ENCODE results near the gene FANCL.
"Not testable (repeated sequence)": the region's sequence is repeated elsewhere in the genome, so short reads cannot be mapped to it uniquely, and the experiment has no call there.

GRCh38 chr2:58170334-58170933, 70.7 kb downstream of the FANCL start:
- not testable (repeated sequence) for TF ChIP-seq POLR2A (IDR thresholded peaks at IDR 0.05; ENCODE audit: extremely low read depth, insufficient read length); MAX (IDR thresholded peaks at IDR 0.05; ENCODE audit: low read depth, low read length)
- TF ChIP-seq, protein P1, sequence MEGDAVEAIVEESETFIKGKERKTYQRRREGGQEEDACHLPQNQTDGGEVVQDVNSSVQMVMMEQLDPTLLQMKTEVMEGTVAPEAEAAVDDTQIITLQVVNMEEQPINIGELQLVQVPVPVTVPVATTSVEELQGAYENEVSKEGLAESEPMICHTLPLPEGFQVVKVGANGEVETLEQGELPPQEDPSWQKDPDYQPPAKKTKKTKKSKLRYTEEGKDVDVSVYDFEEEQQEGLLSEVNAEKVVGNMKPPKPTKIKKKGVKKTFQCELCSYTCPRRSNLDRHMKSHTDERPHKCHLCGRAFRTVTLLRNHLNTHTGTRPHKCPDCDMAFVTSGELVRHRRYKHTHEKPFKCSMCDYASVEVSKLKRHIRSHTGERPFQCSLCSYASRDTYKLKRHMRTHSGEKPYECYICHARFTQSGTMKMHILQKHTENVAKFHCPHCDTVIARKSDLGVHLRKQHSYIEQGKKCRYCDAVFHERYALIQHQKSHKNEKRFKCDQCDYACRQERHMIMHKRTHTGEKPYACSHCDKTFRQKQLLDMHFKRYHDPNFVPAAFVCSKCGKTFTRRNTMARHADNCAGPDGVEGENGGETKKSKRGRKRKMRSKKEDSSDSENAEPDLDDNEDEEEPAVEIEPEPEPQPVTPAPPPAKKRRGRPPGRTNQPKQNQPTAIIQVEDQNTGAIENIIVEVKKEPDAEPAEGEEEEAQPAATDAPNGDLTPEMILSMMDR (IDR thresholded peaks at IDR 0.05; ENCODE audit: low read depth, low read length) = not testable (repeated sequence)
